Measurements from ENCODE around the gene SERPINA12. TPM values are rescaled to one million over a fixed set of nuclear protein-coding genes. Genes with fewer than 3 reads are reported as not detected.
"Not testable (repeated sequence)": the region's sequence is repeated elsewhere in the genome, so short reads cannot be mapped to it uniquely, and the experiment has no call there.

The SERPINA12 gene
- total RNA-seq, 6 experiments from 2014 or later = 0.26 to 2.8 (median 0.39) TPM; not detected in 3

DNA sequence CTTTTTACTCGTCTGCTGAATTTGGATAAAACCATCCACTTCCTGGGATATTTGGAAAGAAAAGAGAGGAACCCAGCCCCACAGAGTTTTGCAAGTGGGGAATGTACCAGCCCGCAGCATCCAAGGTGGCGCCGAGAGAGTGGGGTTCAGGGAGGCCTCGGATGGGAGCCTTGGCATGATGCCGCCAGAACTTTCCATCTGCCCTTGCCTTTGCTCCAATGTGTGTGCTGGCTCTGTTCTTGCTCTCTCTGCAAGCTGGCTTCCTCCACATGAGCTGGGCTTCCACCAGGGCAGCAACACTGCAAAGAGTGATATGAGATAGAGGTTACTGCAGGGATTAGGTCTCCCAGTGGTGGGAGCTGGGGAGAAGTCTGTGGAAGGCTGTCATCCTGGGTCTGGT is 6.6 kb upstream of the SERPINA12 start:
- no peak for DNase-seq
- no peaks in the 10 kb centered on the region for H3K36me3 ChIP-seq
- intact Hi-C loops (cut with DNase I) = no loop called here
- TF ChIP-seq, protein P1, sequence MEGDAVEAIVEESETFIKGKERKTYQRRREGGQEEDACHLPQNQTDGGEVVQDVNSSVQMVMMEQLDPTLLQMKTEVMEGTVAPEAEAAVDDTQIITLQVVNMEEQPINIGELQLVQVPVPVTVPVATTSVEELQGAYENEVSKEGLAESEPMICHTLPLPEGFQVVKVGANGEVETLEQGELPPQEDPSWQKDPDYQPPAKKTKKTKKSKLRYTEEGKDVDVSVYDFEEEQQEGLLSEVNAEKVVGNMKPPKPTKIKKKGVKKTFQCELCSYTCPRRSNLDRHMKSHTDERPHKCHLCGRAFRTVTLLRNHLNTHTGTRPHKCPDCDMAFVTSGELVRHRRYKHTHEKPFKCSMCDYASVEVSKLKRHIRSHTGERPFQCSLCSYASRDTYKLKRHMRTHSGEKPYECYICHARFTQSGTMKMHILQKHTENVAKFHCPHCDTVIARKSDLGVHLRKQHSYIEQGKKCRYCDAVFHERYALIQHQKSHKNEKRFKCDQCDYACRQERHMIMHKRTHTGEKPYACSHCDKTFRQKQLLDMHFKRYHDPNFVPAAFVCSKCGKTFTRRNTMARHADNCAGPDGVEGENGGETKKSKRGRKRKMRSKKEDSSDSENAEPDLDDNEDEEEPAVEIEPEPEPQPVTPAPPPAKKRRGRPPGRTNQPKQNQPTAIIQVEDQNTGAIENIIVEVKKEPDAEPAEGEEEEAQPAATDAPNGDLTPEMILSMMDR (IDR thresholded peaks at IDR 0.05) = no peak
- TF ChIP-seq POLR2A (IDR thresholded peaks at IDR 0.05) = no peak
- no peaks in the 10 kb centered on the region for H3K27me3 ChIP-seq
- H3K27ac ChIP-seq = no peak overlapping the region
- H3K4me3 ChIP-seq = no peak overlapping the region
- no peak for ATAC-seq
- H3K9me3 ChIP-seq = no peaks in the 10 kb centered on the region
- WGBS (ENCODE audit: insufficient coverage, low coverage, low lambda C conversion rate, missing lambda C conversion rate) = 89% methylated on average over 5 of the region's 6 CpGs
- no peaks in the 10 kb centered on the region for H3K4me1 ChIP-seq

DNA sequence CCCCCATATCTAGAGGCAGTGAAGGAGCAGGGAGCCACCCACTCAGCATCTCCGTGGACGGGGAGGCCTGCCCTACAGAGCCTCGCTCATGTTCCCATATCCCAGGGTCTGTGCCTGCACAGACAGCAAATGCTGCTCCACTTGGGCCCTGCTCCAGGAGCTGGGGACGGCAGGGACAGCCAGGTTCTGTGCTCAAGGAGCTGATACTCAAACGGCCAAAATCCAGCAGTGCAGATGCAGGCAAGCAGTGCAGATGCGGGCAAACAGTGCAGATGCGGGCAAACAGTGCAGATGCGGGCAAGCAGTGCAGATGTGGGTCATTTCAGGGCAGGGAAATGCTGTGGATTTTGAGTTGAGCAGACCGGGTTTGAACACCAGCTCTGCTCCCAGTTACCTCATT is 6.2 kb upstream of the SERPINA12 start:
- H3K27me3 ChIP-seq = no peaks in the 10 kb centered on the region
- no peak overlapping the region for H3K27ac ChIP-seq
- H3K36me3 ChIP-seq = no peaks in the 10 kb centered on the region
- no peak for TF ChIP-seq POLR2A (IDR thresholded peaks at IDR 0.05)
- TF ChIP-seq, protein P1 (IDR thresholded peaks at IDR 0.05) = no peak
- intact Hi-C loops (cut with DNase I) = no loop called here
- ATAC-seq (no peak), DNase-seq (no peak)
- no peak overlapping the region for H3K4me3 ChIP-seq
- WGBS (ENCODE audit: insufficient coverage, low coverage, low lambda C conversion rate, missing lambda C conversion rate) = 82% methylated on average over 6 of the region's 9 CpGs
- H3K4me1 ChIP-seq = no peaks in the 10 kb centered on the region
- no peaks in the 10 kb centered on the region for H3K9me3 ChIP-seq

DNA sequence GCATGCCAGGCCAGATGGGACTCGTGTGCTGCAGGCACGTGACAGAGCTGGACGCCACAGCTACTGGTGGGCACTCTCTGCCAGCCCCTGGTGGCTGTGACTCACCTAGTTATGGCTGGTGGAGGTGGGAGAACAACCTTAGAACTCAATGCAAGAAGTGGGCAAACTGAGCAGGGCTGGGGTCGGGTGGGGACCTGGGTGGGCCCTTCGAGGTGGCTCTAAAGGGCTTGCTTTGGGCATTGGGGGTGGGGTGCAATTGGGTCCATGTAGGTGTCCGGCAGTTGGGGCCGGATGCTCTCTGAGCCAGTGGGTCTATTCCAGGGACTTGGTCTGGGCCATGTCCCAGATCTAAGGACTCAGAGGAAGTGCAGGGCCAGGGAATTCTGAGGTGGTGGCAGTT is 5.1 kb upstream of the SERPINA12 start:
- no CpG with 5 or more reads among the region's 7 CpGs for WGBS (ENCODE audit: insufficient coverage, low coverage, low lambda C conversion rate, missing lambda C conversion rate)
- no peak for DNase-seq
- no peaks in the 10 kb centered on the region for H3K4me1 ChIP-seq
- no peaks in the 10 kb centered on the region for H3K36me3 ChIP-seq
- no peaks in the 10 kb centered on the region for H3K9me3 ChIP-seq
- intact Hi-C loops (cut with DNase I) = no loop called here
- no peak for TF ChIP-seq POLR2A (IDR thresholded peaks at IDR 0.05)
- TF ChIP-seq, protein P1 (IDR thresholded peaks at IDR 0.05) = no peak
- H3K4me3 ChIP-seq = no peak overlapping the region
- H3K27me3 ChIP-seq = no peaks in the 10 kb centered on the region
- no peak for ATAC-seq
- H3K27ac ChIP-seq = no peak overlapping the region

DNA sequence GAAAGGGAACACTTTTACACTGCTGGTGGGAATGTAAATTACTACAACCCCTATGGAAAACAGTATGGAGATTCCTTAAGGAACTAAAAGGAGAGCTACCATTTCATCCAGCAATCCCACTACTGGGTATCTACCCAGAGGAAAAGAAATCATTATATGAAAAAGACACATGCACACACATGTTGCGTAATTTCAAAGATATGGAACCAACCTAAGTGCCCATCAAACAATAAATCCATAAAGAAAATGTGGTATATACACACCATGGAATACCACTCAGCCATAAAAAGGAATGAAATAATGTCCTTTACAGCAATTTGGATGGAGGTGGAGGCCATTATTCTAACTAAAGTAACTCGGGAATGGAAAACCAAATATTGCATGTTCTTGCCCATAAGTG is 1.2 kb upstream of the SERPINA12 start:
- DNase-seq; H3K4me1 ChIP-seq; H3K9me3 ChIP-seq; H3K27me3 ChIP-seq; H3K4me3 ChIP-seq; H3K36me3 ChIP-seq; H3K27ac ChIP-seq; intact Hi-C loops (cut with DNase I); ATAC-seq: not testable (repeated sequence)
- 74% methylated on average over 2 of the region's 2 CpGs for WGBS (ENCODE audit: insufficient coverage, low coverage, low lambda C conversion rate, missing lambda C conversion rate)

DNA sequence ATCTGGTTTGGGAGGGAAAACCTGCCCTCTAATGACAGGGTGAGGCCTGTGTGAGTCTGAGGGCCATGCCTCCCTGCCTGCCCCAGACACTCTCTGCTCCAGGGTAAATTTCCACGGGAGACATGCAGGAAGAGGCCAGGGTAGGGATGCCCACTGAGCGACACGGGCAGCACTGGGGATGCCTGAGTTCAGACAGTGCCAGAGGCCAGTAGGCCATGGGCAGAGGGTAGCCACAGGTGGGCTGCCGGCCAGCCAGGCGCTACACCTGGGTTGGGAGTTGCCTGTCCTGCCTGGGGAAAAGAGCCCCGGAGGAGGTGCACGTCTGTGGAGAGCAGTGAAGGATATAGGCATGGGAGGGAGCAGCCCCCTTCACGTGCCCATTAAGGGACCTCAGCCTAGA is 3.6 kb downstream of the SERPINA12 start:
- TF ChIP-seq POLR2A (IDR thresholded peaks at IDR 0.05) = no peak
- TF ChIP-seq, protein P1 (IDR thresholded peaks at IDR 0.05) = no peak
- H3K36me3 ChIP-seq = no peaks in the 10 kb centered on the region
- no peak for DNase-seq
- ATAC-seq = peak in 1 of 4 donors; percentile 6
- H3K27me3 ChIP-seq = no peaks in the 10 kb centered on the region
- H3K27ac ChIP-seq = no peak overlapping the region
- H3K9me3 ChIP-seq = no peaks in the 10 kb centered on the region
- no CpG with 5 or more reads among the region's 8 CpGs for WGBS (ENCODE audit: insufficient coverage, low coverage, low lambda C conversion rate, missing lambda C conversion rate)
- intact Hi-C loops (cut with DNase I) = no loop called here
- no peak overlapping the region for H3K4me3 ChIP-seq
- peaks cover 0 to 17% (median 9%) of the 10 kb centered on the region in 4 donors for H3K4me1 ChIP-seq

All from right lobe of liver (tissue), 6 donors.